NCI-H526 treated with DMSO at 0.1 percent for 48 hours (cell line): ENCODE measurements around the gene FAM234B.

ENCODE experiments used
- DNase-seq: peaks from one replicate; lab custom pipeline; 2025; lab: John Stamatoyannopoulos, UW

Gene FAM234B

DNA sequence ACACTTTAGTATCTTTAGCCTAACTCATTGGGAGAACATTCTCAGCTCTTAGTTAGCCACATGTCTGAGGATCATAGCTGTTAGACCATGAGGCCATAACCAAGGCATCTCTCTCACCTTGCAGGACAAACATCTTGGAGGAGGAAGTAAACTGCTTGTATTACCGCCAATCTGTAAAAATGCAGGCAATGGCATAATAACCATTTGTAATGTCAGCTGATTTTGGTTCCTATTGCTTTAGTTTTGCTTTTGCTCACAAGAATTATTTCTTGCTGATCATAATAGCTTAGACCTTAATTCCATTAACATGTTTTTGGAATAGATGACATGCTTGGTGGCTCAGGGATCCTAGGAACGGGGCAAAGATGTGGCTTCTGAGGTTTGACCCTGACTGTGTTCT is 75.6 kb downstream of the FAM234B start:
- DNase-seq = no peak

DNA sequence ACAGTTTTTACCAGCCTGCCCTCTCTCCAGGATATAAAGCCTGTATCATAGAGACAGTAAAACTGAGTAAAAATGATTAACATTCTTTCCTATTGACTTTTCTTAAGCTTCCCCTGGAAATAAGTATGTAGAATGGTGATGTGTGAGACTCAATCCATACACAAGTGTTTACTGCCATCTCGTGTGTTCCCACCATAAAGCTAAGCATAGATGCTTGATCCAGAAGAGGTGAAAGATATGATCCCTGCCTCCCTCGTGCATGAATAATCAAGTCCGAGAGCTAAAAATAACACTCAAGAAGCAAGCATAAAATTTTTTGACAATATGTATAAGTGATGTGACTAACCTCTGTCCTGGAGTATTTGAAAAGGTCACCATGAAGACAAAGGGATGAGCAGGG is 76.2 kb downstream of the FAM234B start:
- DNase-seq = no peak

DNA sequence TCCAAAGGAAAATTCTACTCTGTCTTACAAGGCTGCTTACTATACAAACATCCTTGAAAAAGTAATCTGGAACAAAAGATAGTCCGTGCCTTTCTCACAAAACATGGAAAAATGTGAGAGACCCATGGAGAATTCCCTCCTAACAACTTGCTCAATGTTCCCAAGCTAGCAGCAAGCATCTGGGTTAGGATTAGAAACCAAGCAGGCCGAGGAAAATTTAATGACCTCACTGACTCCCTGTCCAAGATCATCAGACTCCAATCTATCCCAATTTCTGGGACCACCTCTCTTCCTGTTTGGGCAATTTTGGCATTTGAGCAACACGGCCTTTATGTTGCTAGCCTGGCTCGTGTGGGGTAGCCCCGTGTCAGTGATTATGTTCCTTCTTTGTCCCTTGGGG is 77.4 kb downstream of the FAM234B start:
- DNase-seq = no peak

- DNase-seq = no peak
Observed at GRCh38 chr12:13124656-13125505, 80.7 kb downstream of the FAM234B start.

- DNase-seq = no peak
Observed at GRCh38 chr12:13125996-13126395, 81.8 kb downstream of the FAM234B start.

DNA sequence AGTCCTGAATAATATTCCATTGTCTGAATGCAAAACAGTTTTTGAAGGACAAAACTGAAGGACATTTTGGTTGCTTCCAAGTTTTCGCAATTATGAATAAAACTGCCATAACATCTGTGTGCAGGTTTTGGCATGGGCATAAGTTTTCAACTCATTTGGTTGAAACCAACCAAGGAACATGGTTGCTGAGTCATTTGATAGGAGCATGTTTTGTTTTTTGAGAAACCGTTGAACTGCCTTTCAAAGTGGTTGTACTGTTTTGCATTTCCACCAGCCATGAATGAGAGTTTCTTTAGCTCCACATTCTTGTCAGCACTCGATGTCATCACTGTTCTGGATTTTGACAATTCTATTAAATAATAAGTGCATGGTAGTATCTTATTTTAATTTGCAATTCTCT is 82.3 kb downstream of the FAM234B start:
- DNase-seq = no peak

- no peak for DNase-seq
Observed at GRCh38 chr12:13127444-13127843, 83.3 kb downstream of the FAM234B start.

GRCh38 chr12:13128291-13128965 is 84.2 kb downstream of the FAM234B start:
- DNase-seq = no peak

DNA sequence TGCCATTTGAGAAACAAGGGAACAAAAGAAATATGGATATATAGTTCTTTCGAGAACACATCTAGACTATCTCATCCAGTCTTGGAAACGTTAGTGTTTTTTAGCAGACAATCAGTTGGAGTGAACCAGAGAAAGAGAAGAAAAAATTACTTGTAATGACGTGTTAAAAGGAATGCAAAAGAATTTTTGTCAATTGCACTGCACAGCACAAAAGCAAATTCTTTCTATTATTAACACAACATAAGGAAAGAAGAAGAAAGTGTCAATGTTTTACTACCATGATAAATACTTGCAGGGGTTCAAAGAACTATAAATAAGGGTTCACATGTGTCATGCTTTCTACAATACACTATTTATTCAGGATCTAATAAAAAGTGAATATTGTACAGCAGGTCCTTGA is 86.8 kb downstream of the FAM234B start:
- no peak for DNase-seq
